T-helper 2 cell treated with Interferon-gamma antibody and Interleukin-4, amounts not matched to agents 100 ng/mL and 5 ng/mL, for 36 hours (primary cell): ENCODE data around the gene RELN. TPM values are rescaled to one million over a fixed set of nuclear protein-coding genes. Genes with fewer than 3 reads are reported as not detected.

Experiments used
- intact Hi-C: fragments of 100-400 bp; cut with micrococcal nuclease; formaldehyde crosslinking; loops from one replicate; pipeline ENCODE4 v1.15.1; 2023
- total RNA-seq: library from RNA; stranded (reverse); gene quantifications from 2 replicates; pipeline ENCODE4 v1.2.3, GENCODE V29; 2022

The RELN gene
- total RNA-seq, 1 donor from 2014 or later: not detected

GRCh38 chr7:103576641-103577040, 412.8 kb downstream of the RELN start:
- intact Hi-C loops: no loop called here

GRCh38 chr7:103574576-103574975, 414.9 kb downstream of the RELN start:
- intact Hi-C loops: loop anchor here (5.0 kb wide), 1 partner anchor 1273 kb away; no protein-coding TSS in a partner anchor

- intact Hi-C loops: loop anchor here (1.0 to 5.0 kb wide), 2 partner anchors 588 to 1274 kb away; no protein-coding TSS in a partner anchor
These were observed 415.9 kb downstream of the RELN start for GRCh38 chr7:103573479-103574058.

GRCh38 chr7:103571586-103571985, 417.9 kb downstream of the RELN start:
- intact Hi-C loops: loop anchor here (5.0 kb wide), 1 partner anchor 1276 kb away; no protein-coding TSS in a partner anchor

DNA sequence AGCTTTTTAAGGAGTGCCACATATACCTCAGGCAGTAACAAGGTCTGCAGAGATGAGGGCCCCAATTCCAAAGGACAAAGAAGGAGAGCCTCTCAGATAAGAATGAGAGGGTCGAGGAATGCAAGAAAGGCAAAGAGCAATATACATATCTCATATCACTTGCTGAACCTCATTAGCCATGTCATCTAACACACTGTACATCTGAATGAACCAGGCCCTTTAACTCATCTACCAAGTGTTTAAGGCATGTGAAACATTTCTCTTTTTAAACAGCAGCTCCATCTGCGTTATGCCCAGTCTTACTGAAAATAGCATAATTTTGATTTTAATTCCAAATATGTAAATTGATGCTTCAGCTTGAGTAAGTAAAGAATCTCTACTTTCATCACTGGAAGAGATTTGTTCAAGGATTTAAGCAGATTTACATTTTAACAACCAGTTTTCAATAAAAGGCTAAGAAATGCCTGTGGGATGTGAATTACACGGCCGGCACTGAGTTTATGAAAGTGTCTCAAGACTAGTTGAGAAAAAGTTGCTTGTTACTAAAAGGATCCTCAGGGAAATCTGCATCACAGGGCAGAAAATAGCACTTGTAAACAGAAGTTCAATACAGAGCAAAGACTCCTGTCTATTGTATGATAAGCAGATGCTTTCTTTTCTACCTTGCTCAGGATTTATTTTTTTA, 419.7 kb downstream of the RELN start:
- intact Hi-C loops: loop anchor here (5.0 kb wide), 1 partner anchor 1278 kb away; no protein-coding TSS in a partner anchor

DNA sequence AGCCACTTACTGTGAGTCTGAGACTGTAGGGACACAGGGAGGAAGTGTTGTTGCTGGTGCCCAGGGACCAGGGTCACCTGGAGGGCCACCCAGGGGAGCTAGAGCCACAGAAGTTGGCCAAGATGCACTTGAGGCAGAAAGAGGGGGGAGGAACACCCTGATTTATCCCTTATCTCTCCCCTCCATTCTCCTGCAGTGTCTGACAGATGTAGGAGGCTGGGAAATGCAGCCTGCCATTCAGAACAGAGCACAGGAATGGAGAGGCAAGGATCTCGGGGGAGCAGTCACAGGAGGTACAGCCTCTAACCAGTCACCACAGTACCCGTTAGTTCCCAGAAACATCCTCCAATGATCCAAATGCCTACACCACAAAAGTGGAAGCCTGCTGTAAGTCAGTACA, 425.0 kb downstream of the RELN start:
- intact Hi-C loops: no loop called here

- intact Hi-C loops: no loop called here
These were observed 429.3 kb downstream of the RELN start for GRCh38 chr7:103560136-103560535.

GRCh38 chr7:103551016-103551415, 438.4 kb downstream of the RELN start:
- intact Hi-C loops: no loop called here

DNA sequence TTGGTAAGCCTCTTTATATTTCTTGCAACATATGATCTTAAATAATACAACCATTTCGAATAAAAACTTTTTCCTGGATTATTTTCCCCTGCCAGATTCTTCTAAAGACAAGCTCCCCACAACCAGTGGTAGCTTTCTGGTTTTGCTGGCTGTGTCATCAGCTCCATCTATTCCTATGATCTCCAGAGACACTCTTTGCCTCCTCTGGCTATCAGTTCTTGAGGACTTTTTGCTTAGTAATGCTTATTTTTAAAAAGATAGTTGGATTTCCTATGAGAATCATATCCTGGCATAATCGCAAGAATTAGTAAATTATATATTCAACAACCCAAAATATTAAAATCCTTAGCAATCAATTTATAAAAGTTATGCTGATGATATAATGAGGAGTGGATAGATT, 439.7 kb downstream of the RELN start:
- intact Hi-C loops: no loop called here

DNA sequence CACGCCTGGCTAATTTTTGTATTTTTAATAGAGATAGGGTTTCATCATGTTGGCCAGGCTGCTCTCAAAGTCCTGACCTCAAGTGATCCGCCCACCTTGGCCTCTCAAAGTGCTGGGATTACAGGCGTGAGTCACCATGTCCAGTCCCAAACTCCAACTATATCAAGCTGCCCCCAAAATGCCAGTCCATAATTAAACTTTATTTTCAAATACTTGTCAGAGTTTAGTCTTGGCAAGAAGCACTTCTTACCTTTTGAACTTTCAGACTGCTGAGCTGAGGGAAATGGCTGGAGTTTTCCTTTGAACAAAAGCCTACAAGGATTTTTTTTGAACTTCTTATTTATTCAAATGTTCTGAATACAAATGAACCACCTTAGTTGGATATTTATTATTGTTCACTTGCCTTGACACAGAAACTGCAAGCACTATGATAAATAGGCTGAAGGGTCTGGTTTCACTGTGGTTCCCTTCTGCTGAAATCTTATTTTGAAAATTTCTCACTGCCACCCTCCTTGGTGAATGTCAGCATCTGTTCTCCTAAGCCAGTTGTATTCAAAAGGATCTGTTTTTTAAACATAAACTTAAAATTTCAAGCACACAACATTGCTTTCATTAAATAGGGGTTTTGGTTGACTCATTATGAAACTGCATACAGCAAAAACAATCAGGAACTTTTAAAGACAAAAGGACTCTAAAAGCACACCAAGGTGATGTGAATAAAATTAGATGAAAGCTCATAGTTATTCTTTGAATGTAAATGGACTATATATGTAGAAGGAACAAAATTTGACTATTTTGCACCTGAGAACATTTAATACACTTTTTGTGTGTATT, 441.8 kb downstream of the RELN start:
- intact Hi-C loops: no loop called here

- intact Hi-C loops: no loop called here
These were observed 447.0 kb downstream of the RELN start for GRCh38 chr7:103542470-103542869.

GRCh38 chr7:103541947-103542346, 447.5 kb downstream of the RELN start:
- intact Hi-C loops: no loop called here

DNA sequence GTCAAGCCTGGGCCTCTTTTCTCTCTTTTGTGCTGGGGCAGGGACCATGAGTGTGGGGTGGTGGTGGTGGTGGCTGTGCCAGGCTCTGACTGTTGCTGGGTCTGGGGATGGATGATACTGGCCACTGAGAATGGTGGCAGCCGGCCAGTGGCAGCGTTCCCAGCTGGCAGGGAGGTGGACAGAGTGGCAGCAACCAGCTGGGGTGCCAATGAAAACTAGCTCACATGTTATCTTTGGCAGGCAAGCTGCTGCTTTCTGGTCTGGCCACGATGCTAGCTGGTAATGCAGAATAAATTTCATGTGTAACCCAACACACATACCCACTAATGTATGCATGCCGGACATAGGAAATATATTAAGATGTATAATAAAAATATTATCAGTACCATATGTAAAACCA, 448.4 kb downstream of the RELN start:
- intact Hi-C loops: no loop called here

- intact Hi-C loops: no loop called here
These were observed 449.1 kb downstream of the RELN start for GRCh38 chr7:103540338-103540737.

- intact Hi-C loops: no loop called here
These were observed 449.6 kb downstream of the RELN start for GRCh38 chr7:103539875-103540274.

DNA sequence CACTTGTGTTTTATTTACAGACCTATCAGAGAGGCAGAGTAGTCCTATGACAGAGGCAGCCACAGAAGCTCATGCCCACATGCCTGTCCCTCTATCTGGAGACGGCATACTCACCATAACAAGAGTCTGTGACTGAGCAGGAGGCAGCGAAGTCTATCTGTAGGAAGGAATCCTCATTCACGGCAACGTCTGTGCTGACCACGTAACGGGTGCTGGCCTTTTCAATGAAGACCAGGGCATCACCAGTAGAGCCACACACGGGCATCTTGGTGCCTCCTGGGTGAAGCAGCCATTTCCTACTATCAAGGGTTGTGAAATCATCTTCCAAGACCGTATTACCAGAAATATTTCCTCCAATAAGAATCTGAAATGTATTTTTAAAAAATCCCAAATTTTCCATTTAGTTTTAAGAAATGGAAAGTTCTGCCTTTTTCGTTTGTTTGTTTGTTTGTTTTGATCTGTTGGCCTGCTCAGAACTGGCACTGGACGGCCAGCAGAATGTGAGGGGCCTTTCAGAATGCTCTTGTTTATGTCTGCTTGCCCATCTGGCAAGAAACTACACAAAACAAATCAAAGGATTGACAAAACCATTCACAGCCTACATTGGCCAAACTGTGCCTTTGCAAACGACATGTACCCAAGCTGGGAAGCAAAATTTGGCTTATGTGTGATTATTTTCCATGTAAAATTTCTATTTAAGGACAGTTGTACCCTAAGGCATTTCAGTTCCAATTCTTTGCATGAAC, 450.3 kb downstream of the RELN start:
- intact Hi-C loops: no loop called here

DNA sequence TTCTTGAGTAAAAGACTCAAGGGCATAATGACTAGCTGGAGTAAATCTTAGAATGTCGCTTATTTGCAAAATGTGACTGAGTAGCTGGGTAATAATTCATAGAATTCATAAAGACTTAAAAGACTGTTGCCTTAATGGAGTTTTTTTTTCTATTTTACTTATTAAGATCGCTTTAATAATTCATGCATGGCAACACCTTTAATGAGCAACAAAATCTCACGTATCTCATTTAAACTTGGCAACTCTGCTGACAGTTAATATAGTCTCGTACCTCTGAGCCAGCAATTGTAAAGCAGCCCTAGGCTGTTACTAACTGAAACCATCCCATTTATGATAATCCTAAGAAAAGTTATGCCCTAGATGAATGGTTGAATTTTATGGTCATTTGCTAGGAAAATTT, 455.7 kb downstream of the RELN start:
- intact Hi-C loops: no loop called here

DNA sequence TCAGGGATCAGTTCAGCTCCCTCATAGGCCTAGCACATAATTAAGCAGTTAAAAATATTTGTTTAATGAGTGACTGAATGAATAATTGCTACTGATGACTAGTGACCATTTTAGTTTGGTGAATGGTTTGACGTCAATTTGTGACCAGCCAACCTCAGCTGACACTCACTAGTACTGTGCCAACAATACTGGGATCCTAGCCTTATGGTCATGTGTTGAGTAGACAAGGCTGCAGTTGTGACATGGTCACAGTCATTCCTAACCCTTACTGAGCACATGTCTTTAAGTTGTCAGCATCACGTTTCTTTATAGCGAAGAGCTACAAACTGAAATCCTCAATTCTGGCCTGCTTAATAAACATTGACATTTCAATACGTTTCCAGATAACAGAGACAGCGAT, 456.5 kb downstream of the RELN start:
- intact Hi-C loops: no loop called here

DNA sequence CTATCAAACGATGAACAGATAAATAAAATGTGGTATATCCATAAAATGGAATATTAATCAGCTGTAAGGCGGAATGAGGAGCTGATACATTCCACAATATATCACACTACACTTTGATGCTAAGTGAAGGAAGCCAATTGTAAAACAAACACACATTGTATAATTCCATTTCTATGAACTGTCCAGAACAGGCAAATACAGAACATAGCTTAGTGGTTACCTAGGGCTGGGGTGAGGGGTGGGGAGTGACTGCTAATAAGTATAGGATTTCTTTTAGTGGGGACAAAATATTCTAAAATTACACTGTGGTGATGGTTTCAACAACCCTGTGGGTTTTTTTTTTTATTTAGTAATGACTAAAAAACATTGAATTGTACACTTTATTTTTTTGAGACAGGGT, 461.3 kb downstream of the RELN start:
- intact Hi-C loops: no loop called here

- intact Hi-C loops: no loop called here
These were observed 463.5 kb downstream of the RELN start for GRCh38 chr7:103525937-103526336.
